Activated gamma-delta T cell (primary cell): ENCODE measurements around the gene CRYL1.

Source experiments
- DNase-seq: peaks from one replicate; lab custom pipeline; 2025; lab: John Stamatoyannopoulos, UW
- total RNA-seq, 2 donors: gene quantifications; one replicate each; lab custom pipeline; 2026; lab: John Stamatoyannopoulos, UW

Gene CRYL1, protein sequence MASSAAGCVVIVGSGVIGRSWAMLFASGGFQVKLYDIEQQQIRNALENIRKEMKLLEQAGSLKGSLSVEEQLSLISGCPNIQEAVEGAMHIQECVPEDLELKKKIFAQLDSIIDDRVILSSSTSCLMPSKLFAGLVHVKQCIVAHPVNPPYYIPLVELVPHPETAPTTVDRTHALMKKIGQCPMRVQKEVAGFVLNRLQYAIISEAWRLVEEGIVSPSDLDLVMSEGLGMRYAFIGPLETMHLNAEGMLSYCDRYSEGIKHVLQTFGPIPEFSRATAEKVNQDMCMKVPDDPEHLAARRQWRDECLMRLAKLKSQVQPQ
- total RNA-seq = 11.3 to 13.6 reads per million in 2 donors

DNA sequence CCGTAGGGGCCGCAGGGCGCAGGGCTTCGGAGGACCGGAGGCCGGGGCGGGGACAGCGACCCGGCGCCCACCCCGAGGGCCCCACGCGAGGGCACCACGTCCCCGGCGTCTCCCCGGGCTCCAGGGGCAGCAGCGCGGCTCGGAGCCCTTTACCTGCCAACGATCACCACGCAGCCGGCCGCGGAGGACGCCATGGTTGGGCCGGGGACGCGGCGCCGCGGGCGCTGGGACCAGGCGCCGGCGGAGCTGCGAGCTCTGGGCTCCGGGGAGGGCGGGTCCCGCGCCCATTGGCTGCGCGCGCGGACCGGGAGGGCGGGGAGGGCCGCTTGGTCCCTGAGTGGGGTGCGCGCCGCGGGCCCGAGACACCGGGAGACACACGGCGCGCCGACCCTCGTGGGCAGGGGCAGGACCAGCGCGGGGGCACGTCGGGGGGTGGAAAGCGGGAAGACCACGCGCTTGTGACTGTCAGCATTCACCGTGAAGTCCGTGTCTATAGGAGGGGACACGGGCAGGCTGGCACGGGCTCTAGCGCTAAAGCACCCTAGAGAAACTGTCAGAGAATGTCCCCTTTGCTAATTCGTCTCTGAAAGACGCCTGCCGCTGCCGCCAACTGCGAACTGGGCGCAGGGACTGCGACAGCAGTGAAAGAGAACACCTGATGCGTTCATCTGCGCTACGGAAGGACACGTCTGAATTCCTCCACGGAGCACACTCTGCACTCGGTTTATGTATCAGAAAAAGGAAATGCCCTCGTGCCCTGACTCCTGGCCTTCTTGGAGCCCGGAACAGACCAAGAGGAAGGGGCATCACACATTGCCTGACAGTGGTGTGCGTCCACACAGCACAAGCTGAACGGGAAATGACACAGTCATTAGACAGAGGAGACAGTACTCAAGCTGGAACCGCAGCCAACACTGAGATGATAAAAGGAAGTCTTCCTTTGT lies at the start of gene CRYL1:
CRYL1 (minus strand) TSS at position 257 of the 944 bp plus-strand sequence; CDS start at position 194, 63 bp downstream.
- DNase-seq = peak; percentile 57

DNA sequence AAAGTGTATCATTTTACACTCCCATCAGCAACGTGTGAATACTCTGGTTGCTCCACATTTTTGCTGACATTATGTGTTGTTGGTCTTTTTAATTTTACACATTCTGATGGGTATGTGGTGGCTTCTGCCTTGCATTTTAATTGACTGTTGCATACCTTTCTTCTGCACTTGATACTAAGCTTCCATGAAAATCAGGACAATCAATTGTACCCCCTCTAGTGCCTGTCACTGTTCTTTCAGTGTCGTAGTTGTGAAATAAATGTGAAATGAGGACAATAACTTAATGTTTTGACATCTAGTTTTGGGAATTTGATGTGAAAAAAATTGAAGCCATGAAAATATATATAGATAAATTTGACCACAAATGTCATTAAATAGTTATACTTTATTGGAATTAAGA lies 48.0 kb upstream of the CRYL1 start:
- no peak for DNase-seq

DNA sequence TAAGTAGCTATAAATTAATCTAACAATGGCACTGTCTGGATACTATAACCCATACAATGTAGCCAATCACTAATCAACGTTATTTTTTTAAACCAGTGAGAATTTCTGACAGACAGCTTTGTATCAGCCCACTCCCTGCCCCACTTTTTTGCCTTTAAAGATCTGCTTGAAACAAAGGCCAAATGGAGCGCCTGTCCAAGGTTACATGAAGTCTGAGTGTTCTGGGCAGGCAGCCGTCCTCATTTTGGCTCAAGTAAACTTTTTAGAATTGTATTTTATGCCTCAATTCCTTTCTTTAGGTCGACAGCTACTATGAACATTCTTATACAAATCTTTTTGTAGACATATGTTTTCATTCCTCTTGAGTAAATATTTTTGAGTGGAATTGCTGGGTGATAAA lies 47.5 kb upstream of the CRYL1 start:
- no peak for DNase-seq

DNA sequence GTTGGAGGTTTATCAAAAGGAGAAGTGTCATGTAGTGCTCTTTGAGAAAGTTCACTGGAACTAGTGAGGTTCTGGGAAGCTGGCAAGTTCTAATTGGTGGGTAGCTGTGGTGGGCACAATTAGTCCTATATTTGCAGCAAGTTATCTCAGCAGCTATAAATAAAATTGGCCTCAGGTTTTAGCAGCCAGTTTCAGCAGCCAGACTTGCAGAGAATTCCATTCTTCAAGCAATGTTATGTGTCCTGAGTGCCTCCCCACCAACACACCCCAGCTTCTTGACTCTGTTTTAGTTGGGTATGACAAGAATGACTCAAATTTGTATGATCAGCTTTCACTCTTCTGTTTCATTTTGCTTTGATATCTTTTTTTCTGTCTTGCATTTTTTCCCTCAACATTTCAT lies 46.0 kb upstream of the CRYL1 start:
- no peak for DNase-seq

DNA sequence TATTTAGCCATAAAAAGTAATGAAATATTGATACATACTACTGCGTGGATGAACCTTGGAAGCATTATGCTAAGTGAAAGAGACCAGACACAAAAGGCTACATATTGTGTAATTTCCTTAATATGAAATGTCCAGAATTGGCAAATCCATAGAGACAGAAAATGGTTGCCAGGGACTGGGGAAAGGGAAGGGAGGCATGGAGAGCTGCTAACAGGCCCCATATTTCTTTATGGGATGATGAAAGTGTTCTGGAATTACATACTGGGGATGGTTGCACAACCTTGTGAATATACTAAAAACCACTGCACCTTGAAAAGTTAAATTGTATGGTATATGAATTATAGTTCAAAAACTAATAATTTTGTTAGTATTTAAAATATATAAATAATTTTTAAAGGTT lies 44.9 kb upstream of the CRYL1 start:
- no peak for DNase-seq

DNA sequence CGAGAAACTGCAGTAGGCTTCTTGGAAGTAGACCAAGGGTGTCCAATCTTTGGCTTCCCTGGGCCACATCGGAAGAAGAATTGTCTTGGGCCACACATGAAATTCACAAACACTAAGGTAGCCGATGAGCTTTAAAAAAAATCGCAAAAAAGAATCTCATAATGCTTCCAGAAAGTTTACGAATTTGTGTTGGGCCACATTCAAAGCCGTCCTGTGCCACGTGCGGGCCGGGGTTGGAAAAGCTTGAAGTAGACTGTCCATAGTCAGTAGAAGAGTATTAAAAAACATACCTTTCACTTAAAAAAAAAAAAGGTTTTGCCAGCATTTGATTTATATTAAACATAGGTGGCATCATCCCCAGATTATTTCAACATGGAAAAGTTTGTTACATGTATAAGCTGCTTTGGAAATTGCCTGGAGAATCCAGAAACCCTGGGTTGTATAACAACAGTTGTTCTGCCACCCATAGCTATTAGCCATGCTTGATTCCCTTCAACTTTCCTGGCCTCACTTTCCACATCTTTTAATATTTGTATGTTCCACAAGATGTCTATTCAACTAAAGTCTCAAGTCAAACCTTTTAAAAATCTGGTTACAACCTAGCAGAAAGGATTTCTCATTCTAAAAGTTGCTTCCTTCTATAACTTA lies 42.3 kb upstream of the CRYL1 start:
- no peak for DNase-seq

DNA sequence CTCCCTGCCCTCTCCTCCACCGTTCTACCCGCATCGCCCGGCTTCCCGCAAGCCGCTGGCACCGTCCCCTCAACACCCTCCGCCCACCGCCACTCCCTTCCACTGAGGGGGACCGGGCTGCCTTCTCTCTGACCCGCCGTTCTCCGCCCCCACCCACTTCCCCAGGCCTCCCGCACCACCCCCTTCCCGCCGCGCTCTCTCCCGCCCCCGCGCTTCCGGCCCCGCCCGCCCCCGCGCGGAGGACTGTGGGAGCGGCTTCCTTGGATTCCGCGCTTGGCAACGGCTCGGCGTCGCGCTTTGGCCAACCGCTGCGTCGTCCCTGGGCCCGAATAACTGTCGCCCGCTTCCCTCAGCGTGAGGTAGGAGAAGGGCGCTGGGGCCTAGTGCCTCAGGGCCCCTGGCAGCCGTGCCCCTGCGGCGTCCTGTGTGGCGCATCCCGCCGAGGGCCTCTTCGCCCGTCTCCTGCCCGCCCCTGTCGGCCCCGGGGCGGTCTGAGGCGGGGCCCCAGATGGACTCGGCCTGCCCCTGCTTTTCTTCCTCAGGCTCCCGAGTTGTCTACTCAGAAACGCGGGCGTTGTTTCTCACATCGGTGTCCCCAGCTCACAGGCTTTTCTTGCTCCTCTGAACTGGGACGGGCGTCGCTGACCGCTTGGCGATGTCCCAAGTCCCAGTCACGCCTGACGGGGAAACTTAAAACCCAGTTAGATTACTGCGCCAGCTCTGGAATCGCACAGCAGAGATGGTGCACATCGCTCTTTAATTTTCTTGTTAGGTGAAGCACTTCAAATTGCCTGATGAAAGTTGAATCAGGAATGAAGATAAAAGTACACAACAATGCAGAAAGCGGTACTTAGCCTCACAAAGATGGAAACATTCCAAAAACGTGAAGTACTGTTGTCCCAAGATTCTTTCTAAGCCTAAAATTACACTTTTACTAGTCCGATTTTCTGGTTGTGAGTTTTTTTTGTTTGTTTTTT lies 41.5 kb upstream of the CRYL1 start, which contains the start of gene IFT88:
IFT88 (plus strand) TSS at position 260 of the 977 bp plus-strand sequence. CDS start 7,229 bp downstream, outside the sequence.
- DNase-seq = peak; percentile 70

DNA sequence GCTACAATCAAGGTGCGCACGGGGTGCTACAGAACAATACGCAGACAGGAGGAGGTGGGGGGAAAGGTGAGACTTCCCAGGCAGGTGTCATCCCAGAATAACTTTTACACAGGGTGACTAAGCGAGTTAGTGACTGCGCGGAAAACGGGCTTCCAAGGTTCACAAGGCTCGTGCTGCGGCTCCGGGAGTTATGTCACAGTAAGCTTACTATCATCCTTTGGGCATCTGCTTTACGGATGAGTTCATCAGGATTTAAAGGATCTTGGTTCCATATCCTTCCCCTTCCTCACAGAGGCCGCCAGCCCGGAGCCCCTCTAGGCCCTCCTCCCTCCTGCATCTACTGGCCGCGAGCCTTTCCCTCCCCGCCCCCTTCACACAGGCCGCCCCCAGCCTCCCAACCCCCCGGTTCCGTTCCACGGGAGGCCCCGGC lies 40.8 kb upstream of the CRYL1 start:
- no peak for DNase-seq

DNA sequence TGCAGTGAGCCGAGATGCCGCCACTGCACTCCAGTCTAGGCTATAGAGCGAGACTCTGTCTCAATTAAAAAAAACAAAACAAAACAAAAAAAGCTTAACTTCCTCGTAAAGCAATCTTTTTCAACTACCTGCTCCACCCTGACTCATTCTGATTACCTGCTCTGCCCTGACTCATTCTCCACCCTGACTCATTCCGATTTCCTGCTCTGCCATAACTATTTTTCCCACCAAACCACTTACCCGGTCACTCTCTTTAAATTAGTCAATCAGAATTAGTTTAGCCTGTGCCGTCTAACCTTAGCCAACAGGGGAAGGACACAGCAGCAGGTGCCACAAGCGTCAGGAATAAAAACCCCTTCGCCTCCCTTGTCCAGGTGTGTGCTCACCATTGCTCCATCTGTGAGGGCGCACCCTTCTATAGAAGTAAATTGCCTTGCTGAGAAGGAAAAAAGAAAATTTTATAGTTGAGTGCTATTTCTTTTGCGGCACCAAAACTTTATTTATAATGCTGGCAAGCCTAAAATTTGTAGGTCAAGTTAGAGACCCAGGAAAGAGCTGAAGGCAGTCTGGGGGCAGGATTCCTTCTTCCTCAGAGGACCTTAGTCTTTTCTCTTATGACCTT lies 39.6 kb upstream of the CRYL1 start:
- no peak for DNase-seq

DNA sequence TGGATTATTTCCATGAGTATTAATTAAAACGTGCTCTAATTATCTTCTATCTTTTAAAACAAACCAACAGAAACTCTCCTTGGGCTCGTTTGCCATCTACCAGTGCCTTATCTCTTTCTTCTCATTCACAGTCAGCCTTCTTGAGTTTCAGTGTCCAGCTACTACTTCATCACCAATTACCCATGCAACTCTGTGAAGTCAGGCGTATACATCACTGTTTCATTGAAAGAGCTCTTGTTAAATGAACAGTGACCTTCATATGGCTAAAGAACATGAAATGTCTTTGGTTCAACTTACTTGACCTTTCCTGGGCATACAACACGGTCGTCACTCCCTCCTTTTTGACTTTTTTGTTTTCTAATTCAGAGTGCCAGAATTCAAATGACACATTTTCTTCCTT lies 36.1 kb upstream of the CRYL1 start:
- no peak for DNase-seq

DNA sequence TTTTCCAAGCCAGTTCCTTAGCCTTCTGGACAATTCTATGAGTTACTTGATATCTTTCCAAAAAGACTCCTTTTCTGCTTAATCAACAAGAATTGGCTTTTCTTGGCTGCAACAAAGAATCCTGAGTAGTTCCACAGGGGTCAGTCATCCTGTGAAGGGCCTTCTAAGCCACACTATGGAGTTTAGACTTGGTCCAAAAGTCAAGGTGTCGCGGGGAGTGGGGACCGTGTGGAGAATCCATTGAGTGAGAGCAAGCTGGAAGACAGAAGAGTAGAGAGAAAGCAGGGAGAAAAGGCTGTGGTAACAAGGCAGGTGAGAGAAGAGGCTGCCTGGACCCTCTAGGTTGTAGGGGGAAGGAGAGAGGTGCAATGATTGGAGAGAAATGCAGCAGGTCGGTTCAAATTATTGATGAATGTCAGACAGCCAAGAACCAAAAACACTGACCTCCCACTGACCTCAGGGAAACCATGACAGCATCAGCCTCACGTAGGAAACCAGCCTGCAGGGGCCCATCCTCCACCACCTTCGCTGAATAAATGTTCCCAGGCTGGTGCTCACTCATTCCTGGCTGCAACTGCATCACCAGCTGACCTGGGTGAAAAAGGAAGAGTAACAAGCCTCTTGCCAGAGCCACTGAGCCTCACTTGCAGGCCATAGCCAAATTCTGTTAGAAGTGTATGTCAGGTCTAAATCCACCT lies 34.2 kb upstream of the CRYL1 start:
- DNase-seq = no peak

DNA sequence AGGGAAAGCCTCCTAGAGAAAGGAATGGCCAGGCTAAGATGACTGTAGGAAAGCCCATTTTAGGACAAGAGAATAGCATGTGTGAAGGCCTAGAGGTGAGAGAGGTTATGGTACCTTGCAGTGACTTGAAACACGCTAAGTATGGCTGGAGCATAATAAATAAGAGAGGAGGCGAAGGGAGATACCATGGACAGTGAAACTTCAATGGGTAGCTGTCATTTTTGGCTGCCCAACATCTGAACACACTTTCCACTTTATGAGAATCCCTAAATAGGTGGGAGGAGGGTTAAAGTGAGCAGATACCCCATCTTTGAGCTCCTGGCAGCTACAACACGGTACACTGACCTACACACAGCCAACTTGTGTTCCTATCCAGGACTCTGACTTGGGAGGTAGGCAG lies 33.3 kb upstream of the CRYL1 start:
- no peak for DNase-seq

DNA sequence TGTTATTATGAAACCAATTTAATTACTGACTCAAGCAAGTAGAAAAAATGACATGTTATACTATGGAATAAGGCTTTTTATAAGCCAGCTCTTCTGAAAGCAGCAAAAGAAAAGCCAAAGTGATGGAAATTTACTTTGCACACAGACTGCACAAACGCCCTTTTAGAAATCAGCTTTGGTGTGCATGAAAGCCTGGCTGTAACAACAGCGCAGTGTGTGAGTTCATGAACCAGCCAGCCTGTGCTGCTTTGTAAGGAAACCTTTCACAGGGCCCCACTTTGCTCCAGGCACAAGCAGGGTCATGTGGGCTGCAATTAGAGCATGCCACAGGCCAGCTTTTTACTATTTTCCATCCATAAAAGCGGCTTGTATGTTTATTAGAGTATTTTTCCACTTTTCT lies 27.7 kb upstream of the CRYL1 start:
- no peak for DNase-seq

DNA sequence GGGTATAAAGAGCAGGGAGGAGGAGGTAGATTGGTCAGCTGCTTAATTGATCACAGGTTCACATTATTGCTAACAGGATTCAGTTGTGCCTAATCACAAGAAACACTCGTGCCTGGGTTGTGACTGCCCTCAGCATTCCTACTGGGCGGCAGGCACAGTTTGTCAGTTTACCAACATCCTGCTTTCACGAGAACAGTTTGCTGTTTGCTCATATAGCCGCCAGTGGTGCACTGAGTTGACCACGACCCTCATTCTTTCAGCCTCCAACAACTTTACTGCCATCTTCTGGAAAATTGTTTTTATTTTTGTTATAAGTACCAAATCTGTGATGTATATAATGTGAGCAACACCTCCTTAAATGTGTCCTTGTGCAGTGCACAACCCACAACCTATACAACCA lies 25.1 kb upstream of the CRYL1 start:
- DNase-seq = no peak

DNA sequence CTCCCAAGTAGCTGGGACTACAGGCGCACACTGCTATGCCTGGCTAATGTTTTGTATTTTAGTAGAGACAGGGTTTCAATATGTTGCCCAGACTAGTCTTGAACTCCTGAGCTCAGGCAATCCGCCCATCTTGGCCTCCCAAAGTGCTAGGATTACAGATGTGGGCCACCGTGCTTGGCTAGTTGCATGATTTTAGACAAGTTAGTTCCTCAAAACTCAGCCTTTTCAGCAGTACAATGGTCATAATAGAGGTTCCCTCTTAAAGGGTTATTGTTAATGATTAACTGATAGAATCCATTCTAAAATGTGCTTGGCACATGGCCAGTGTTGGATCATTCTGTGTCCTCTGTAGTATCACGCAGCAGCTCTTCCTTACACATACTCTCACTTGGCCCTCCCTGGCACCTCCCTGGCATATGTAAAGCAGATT lies 21.8 kb upstream of the CRYL1 start:
- DNase-seq = no peak

DNA sequence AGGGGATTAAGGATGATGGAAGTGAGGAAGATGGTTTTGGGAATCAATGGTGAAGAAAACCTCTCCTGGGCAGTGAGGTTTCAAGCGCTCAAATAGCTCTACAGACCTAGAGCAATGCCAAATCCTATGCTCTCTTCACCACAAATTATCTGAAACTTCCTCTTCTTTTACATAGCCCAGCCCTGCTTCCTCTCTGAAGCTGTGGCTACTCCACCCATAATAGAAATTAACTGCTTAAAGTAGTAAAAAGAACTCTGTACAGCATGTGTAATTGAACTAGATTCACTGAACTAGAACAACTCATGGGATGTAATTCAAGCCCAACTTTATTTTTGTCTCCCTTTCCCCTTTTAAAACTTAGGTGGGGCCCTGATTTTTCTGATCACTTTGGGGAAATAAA lies 20.9 kb upstream of the CRYL1 start:
- no peak for DNase-seq

DNA sequence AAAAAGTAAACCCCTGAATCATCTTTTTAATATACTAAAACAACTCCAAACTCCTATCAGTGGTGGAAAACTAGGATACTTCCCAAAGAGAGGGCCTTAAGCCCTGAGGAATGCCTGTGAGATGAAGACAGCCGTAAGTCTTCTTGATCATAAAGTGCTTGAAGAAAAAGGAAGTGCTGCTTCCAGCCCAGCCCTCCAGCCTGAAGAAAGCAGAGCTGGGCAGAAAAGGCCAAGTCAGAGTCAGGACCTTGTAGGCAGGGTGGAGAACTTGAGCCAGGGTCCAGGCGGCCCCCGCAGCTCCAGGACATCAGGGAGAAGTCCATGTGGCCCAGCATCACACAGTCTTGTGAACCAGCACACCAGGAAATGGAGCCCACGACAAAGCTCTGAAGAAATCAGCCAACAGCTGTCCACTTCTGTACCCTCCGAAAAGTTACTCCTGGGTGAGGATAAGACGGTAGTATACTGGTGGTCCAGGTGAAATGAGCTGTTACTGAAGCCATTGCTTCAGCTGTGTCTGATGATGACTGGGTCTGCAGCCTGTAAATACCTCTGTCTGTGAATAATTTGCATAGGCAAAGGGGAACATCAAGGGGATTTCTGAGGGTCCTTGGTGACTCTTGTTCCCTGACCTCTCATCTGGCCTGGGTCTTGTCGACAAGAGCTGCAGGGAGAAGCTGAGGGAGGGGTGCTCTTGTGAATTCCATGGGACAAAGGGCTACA lies 18.7 kb upstream of the CRYL1 start:
- no peak for DNase-seq

DNA sequence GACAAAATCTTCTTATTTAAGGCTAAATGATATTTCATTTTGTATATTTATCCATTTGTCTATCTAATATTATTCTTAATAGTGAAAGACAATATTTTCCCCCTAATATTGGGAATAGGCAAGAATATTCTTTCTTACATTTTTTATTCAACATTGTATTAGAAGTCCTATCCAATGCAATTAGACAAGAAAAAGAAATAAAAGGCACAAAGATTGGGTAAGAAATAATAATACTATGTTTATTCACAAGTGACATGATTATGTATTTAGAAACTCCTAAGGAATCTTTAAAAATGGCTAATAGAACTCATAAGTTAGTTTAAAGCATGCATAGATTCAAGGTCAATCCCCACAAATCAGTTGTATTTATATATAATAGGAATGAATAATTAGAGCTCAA lies 11.3 kb upstream of the CRYL1 start:
- DNase-seq = no peak

DNA sequence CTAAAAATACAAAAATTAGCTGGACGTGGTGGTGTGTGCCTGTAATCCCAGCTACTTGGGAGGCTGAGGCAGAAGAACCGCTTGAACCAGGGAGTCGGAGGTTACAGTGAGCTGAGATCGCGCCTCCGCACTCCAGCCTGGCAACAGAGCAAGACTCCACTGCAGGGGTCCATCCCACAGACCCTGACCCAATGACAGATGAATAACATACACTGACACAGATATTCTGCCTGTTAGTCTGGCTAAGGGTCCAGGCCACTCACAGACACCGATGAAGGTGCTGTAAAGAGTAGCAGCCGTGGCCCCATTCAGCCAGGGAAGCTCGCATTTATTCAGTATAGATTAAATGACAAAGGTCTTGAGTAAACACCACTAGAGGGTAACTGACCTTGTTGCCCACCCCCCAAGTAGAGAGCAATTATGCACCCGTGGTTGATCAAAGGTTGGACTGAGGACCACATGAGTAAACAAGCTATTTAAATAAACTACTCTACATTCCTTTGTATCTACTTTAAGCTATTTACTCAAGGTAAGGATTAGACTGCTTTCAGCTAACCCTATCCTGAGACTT lies 8.5 kb upstream of the CRYL1 start:
- no peak for DNase-seq
